ENCODE results near the gene ATG16L2.

GRCh38 chr11:72814286-72815109, at the start of gene ATG16L2:
- TF ChIP-seq CTCF (IDR thresholded peaks at IDR 0.05) = peak; percentile 34
- no peak for TF ChIP-seq EZH2 (IDR thresholded peaks at IDR 0.05; ENCODE audit: borderline replicate concordance, insufficient read depth, low read depth, low read length, poor library complexity, severe bottlenecking)
